ENCODE results near the gene WDR82.

DNA sequence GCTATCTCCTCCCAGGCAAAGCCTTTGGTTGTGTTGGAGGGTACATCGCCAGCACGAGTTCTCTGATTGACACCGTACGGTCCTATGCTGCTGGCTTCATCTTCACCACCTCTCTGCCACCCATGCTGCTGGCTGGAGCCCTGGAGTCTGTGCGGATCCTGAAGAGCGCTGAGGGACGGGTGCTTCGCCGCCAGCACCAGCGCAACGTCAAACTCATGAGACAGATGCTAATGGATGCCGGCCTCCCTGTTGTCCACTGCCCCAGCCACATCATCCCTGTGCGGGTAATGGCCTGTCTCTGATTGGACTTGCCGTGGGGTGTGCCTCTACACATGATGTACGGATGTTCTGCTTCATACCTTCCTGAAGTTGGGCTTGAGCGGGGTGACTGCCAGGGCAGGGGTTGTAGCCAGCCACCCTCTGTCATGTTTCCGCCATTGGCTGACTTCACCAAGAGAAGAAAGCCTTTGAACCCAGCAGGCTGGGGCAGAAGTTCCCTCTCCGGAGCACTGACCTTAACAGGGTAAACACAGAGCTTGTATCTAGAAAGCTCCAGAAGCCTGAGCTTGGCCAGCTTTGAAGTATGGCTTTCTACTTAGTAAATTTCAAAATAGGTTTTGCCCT lies 67.1 kb downstream of the WDR82 start:
- TF ChIP-seq, protein P1, sequence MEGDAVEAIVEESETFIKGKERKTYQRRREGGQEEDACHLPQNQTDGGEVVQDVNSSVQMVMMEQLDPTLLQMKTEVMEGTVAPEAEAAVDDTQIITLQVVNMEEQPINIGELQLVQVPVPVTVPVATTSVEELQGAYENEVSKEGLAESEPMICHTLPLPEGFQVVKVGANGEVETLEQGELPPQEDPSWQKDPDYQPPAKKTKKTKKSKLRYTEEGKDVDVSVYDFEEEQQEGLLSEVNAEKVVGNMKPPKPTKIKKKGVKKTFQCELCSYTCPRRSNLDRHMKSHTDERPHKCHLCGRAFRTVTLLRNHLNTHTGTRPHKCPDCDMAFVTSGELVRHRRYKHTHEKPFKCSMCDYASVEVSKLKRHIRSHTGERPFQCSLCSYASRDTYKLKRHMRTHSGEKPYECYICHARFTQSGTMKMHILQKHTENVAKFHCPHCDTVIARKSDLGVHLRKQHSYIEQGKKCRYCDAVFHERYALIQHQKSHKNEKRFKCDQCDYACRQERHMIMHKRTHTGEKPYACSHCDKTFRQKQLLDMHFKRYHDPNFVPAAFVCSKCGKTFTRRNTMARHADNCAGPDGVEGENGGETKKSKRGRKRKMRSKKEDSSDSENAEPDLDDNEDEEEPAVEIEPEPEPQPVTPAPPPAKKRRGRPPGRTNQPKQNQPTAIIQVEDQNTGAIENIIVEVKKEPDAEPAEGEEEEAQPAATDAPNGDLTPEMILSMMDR (conservative IDR thresholded peaks at IDR 0.05): no peak
- no peak for TF ChIP-seq EZH2 (IDR thresholded peaks at IDR 0.05; ENCODE audit: low read depth)
